SIG-M5 (cell line): Measurements from ENCODE around the gene BIN1.
"Not testable (repeated sequence)": the region's sequence is repeated elsewhere in the genome, so short reads cannot be mapped to it uniquely, and the experiment has no call there.

Source experiments
- DNase-seq: peaks from one replicate; lab custom pipeline; 2025; lab: John Stamatoyannopoulos, UW

The BIN1 gene

DNA sequence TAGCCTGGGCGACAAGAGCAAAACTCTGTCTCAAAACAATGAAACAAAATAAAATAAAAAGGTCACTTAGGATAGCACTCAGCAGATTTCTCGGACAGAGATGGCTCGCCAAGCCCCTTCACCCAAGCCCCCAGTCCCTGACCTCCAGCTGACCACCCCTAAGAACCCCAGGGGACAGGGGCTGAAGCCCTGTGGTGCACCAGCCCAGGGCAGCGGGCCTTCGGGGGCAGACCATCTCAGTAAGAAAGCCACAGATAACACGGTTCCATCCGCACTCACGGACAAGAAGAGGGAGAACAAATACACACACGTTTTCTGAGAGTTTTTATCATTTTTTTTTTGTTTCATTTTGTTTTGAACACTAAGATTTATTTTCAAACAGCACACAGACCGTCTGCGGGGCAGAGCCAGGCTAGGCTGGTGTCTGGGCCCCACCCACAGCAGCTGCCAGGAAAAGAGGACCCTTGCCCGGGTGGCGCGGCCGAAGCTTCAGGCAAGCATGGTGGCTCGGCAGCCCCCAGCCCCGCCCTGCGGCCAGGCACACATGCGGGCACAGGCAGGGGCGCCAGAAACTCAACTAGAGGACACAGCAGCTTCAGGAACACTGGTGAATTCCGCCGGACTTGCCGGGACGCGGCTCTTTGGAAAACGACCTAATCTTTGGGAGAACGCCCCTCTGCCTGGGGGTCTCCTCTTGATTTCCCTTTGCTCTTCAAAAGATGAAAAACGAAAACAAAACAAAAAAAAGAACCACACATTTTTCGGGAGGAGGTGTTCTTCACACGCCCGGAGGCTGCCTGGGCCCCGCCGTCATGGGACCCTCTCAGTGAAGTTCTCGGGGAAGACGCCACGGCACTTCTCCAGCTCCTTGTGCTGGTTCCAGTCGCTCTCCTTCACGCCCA, 59.0 kb downstream of the BIN1 start:
- no peak for DNase-seq

DNA sequence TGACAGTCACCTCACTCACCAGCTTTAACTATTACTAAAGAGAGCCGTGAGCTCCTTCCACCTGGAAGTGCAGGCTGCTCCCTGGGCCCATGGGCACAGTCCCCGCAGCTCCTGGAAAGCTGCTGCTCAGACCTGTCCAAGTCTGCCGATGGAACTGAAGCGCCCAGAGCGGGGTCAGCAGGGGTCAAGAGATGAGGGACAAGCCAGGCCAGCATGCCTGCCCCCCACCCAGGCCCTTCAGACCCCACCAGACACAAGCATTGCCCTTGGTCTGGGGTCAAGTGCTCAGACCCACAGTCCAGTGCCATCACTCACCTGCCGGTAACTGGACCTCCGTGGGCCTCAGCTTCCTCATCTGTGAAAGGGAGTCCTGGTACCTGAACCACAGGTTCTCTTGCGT, 59.9 kb downstream of the BIN1 start:
- DNase-seq = no peak

DNA sequence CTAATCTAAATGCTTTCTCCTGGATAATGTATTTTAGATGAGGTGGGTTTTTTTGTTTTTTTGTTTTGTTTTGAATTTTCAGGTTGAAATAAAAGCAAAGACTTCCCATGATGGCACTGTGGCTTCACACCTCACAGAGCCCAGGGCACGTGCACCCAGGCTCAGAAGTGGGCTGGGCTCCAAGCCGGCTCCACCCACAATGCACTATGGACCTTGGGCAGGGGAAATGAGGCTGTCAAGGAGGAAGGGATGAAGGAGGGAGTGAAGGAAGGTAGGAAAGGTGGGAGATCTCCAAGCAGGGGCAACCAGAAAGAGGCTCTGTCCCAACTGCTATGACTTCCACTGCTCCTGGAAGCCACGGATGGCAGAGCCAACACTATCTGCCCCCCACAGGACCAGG, 60.4 kb downstream of the BIN1 start:
- no peak for DNase-seq

DNA sequence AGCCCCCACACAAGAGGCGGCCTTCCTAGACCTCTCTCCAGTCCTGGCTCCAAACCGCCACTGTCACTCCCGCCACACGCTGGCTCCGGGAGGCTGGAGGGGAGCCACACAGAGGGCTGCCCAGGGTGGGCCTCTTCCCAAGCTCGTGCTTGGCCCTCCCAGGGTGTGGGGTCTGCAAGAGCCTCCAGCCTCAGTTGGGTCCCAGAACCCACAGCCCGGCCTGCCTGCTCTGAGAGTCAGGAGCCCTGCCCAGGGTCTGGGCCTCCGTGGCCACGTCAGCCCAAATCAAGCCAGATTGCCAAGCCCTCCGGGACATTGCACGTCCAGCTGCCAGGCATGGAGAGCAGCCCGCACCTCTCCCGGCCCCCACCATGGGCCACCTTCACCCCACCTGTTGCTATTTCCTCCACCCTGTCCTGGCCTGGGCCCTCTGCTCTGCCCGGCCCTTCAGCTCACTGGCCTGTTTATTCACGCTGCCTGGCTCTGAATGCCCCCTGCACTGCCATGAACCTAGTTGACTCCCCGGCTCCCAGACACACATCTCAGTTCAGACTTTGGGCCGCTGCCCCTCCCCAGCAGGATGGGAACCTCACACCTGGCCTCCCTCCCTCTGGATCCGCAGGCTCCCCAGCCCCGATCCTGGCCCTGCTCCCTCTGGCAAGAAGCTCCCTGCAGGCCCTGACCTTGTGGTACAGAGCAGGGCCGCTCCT, 61.0 kb downstream of the BIN1 start:
- no peak for DNase-seq

DNA sequence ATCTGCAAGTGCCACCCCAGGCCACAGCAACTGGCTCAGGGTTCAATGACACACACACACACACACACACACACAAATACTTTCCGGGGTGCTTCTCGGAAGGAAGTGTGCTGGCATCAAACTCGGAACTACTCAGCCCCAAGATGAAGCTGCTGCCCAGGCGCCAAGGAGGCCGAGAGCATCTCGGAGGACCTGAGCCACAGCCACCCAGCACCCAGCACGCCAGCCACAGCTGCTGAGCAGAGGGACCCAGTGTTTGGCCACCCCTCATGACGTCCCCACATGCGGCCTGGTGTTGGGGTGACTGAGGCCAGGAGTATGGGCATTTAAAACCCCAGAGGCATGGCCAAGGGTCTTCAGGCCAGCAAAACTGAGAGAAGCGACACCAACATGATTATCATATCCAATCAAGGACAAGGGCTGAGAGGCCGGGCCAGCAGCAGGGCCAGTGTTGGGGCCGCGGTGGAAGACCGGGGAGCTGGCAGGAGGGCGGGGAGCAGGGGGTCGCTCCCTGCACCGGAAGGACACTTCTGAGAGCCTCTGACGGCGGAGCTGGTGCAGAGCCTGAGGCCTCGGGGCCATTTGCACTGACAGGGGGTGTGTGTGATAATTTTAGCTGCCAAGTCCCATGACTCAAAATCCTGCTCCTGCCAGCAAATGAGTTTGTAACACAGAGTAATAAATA, 61.8 kb downstream of the BIN1 start:
- DNase-seq = no peak

DNA sequence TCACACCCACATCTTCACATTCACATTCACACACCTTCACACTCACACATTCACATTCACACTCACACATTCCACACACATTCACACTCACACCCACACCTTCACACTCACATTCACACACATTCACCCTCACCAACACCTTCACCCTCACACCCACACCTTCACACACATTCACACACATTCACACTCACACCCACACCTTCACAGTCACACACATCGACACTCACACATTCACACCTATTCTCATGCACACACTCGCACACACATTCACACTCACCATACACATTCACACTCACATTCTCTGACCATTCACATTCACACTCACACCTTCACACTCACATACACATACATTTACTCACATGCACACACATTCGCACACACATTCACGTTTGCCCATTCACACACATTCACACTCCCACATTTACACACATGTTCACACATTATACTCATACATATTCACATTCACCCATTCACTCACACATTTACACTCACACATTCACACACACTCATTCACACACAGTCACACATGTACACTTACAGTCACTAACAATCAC, 62.7 kb downstream of the BIN1 start:
- DNase-seq = no peak

DNA sequence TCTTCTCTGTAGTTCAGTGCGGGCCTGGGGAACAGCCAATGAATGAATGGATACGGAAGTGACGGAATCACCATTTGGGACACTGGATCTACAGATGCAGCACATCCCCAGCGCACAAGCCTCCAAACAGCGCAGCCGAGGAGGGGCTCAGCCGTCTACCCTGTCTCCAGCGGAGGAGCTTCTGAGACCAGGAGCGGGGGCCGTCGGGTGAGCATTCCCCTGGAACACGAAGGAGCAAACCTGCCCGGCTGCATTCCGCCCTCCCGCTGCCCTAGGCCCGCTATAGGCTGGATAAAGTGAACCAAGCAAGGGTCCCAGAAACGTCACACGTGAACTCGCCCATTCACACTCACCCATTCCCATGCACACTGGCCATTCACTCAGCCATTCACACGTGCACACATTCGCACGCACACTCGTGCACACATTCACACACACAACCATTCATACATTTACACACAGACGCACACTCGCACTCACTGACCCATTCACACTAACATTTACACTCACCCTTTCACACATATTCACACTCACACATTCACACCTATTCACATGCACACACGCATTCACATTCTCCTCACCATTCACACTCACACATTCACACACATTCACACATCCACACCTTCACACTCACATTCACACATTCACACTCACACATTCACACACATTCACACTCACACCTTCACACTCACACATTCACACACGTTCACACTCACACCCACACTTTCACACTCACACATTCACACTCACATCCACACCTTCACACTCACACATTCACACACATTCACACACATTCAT, 63.4 kb downstream of the BIN1 start:
- DNase-seq = no peak

DNA sequence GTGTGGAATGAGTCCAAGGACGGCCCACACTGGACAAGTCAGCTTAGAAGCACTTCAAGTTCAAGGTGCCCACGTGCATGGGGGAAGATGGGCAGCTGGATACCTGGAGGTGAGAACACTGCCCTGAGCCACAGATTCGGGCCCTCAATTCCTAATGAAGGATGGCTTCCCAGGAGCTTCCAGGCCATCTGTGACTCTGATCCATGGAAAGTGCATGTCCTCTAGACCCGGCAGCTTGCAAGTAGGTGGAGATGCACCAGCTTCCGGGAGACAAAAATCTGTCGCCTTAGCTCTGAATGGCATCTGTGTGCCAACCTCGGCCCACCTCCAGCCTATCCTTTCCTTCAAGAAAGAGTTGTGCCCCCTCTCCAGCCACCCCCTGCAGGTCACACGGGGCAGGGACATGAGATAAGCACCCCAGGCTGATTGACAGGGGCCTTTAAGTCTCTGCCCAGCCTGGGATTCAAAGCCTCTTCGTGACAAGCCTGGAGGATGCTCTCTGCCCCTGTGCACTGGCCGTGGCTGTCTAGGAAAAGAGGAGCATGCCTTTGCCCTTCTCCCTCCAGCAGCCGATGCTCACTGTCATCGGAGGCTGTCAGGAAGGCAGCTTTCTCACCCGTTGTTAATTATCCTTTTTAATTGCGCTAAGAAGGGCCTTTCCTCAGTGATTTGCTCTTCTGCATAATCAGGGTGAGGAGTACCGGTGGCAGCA, 65.5 kb downstream of the BIN1 start:
- DNase-seq = no peak

DNA sequence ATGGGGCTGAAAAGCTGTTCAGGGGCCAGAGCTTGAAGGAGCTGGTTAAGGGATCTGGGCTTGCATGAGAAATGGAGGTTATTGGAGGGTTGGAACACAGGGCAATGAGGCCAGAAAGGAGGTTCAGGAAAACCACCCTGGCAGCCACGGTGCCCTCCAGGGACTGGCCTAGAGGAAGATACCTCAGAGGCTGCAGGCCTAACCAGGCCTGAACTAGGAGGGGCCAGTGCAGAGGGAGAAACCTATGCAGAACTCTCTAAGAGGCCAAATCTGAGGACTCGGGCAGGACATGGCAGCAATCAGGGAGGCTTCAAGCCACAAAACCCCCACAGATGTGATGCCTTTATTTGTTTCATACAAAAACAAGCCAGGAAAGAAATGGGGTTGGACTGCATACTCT, 66.8 kb downstream of the BIN1 start:
- no peak for DNase-seq

DNA sequence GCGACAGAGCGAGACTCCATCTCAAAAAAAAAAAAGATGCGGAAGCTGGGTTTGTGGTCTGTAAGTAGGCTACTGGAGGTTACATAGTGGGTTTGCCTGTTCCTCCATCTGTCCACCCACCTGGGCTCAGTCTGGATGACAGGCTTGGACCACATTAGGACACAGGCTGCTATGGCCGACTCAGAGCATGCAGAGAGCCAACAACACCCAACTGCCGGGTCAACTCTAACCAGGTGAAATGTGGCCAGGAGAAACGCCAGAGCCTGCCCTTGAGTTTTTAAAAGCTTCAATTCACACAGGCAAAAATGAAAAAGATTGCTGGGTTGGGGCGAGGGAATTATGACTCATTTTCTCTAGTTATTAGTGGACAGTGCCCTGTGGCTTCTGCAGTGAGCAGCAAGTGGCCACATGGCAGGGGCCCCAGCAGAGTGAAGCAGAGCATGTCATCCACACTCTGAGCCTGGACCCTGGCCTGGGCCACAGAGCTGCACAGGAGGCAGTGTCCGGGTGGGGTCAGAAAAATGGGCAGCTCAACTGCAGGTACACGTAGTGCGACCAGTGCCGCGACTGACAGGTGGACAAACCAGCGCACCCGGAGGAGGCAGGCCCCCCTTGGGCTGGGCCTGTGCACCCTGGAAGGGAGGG, 67.4 kb downstream of the BIN1 start:
- no peak for DNase-seq

DNA sequence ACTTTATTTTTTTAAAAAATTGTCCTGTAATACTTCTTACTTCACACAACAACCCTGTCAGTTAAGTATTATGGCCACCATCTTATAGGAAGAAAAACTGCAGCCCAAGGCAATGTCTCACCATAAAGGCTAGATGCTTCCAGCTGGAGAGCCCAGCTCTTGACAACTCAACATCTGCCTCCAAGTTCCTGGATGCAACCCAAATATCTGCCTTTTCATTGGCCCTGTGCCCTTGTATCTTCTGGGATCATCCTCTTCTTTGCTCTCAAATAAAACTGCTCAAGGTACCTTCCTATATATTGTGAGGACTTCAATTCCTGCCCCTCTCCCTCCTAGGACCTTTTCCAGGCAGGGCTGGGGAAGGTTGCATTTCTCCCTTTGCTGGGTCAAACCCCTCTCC, 69.5 kb downstream of the BIN1 start:
- no peak for DNase-seq

DNA sequence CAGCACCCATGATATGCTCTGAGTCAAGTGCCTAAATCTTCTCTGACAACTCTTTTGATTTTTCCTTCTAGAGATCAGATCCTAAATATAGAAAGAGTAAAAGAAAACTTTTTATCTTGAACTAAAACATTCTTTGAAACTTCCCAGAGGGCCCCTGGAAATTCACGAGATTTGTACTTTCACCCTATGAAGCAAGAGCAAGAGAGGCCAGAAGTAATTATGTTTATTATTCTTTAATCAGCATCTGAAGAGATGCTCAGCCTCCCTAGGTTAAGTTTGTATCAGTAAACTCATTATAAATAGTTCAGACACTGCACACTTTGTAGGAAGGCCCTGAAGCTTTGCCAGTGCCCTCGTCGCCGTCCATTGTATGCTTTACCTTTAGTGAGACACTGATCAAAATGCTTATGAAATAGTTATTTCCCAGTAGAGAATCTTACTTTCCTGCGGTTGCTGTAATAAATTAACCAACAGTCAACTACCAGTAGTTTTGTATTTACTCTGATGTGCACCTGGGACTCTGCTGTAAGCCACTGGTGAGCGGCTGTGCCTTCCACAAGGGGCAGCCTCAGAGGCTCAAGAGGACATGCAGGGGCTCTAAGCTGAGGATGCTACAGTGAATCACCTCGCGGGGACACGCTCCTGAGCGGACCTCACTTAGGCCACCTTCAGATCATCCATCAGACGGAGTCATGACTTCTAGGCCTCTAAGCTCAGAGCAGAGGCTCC, 71.9 kb downstream of the BIN1 start:
- DNase-seq = no peak

DNA sequence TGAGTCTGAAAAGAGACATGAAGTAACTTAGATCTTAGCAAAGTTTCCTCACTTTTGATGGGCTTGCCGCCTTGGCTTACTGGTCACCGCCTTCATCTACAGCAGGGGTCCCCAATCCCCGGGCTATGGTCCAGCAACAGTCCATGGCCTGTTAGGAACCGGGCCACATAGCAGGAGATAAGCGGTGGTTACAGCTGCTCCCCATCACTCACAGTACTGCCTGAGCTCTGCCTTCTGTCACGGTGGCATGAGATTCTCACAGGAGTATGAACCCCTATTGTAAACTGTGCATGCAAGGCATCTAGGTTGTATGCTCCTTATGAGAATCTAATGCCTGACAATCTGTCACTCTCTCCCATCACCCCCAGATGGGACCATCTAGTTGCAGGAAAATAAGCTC, 72.9 kb downstream of the BIN1 start:
- no peak for DNase-seq

DNA sequence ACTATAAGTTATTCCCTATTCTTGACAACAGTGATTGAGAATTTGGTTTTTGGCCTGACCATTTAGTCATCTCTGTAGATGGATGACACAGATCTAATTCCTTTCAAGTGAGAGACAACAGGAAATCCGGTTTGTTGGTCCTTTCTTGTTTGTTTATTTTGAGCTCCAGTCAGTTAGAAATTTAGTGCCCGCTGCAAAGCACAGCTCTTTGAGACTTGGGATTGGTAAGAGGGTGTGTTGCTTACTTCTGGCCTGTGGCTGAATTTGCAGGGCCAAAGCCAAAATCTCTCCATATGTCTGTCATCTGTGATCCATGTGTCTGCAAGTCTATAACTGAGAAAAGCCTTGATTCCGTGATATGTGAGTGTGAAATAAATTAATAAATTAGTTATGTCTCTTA, 74.3 kb downstream of the BIN1 start:
- DNase-seq = no peak

DNA sequence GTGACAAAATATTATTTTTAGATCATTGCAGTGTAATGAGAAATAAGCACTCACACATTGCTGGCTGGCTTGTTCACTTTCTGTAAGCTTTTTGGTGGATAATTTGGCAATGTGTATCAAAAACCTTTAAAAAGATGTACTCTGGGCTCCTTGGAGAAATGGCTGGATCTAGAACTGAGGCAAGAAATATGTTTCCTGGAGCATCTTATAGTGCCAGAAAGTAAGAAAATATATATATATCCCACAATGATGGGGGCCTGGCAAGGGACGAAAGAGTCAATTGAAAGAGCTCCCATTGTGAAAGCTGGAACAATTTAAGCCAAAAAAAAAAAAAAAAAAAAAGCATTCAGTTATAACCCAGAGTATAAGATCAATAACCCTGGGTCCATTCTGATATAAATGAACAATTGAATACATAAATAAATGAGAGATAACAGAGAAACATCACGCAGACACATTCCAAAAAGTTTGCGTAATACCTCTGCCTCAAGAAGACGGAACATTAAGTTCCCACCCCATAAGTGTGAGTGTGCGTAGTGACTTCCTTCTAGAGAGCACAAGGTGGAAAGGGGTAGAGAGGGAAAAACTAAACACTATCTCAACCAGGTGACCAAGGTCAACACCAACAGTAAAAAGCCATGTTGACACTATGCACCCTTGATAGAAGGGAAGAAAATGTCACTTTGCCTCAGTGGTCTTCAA, 77.5 kb downstream of the BIN1 start:
- DNase-seq = no peak

DNA sequence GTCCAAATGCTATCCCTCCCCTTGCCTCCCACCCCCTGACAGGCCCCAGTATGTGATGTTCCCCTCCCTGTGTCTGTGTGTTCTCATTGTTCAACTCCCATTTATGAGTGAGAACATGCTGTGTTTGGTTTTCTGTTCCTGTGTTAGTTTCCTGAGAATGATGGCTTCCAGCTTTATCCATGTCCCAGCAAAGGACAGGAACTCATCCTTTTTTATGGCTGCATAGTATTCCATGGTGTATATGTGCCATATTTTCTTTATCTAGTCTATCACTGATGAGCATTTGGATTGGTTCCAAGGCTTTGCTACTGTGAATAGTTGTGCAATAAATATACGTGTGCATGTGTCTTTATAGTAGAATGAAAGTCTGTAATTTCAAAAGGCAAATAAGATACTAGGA, 78.2 kb downstream of the BIN1 start:
- not testable (repeated sequence) for DNase-seq

DNA sequence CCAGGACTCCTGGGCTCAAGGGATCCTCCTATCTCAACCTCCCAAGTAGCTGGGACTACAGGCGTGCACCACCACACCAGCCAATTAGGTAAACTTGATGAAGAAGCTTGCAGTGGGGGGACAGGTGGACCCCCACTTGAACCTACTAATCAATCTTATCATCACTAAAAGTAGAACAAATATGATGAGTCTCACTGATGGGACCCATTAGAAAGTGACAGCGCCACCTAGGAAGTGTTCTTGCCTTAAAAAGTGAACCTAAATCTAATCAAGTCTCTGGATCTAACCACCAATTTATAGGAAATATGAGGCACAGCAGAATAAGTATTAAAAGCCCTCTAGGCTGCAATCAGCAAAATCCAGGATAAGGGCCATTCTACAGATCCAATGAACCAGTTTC, 79.2 kb downstream of the BIN1 start:
- DNase-seq = no peak

DNA sequence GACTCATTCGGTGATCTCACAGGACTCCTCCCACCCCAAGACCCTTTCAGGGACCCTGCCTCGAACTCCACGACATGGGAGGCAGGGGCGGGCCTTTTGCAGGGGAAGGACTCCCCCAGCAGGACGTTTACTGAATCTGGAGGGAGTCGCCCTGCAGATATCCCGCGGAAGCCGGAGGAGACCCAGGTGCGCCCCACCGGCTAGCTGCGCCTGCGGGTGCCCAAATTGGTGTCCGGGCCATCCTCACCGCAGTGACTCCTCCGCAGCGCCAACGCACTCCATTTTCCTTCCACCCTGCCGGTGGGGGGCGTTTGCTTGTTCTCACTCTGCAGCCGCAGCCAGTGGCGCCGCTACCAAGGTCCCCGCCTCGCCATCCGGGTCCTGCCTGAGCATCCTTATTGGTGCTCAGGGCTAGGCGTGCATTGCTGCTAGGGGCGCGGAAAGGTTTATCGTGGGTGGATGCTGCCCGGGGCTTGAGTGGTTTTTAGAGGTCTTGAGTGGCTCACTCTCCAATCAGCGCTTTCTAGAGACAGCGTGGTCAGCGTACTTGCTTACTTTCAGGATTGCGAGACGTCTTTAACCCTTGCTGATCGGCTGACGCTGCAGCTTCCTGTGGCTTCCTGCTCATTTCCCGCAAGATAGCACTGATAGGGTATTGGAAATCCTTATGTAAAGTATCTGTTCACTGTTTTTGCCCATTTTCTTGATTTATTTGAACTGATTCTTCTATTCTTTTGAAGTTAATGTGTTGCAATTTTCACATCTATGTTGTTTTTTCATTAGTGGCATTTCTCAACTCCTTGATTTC, 81.4 kb downstream of the BIN1 start:
- no peak for DNase-seq
